HCT116 (cell line): ENCODE results near the gene RCAN2. TPM values are rescaled to one million over a fixed set of nuclear protein-coding genes. Genes with fewer than 3 reads are reported as not detected.

Experiments
- ATAC-seq: fragments of 200-7000 bp; cut with Tn5 transposase; 2 replicates; pipeline ENCODE4 v1.9.1; 2020; ENCODE audit warnings: mild to moderate bottlenecking, moderate library complexity
- BruUV-seq: library from RNA; stranded (reverse); fragments of 400-500 nt; replicated peaks from 2 replicates; lab custom pipeline; 2021; lab: Mats Ljungman, UMichigan
- CTCF ChIA-PET: fragments of 300-600 bp; sonication (Branson Sonifier 250); formaldehyde crosslinking; loops from one replicate; lab custom pipeline; 2021; ENCODE audit warnings: antibody characterized with exemption; lab: Charles Lee
- POLR2A ChIA-PET: fragments of 300-600, 350-600 bp; sonication (Branson Sonifier 250); formaldehyde crosslinking; loops from one replicate; lab custom pipeline; 2021; ENCODE audit warnings: antibody characterized with exemption; lab: Charles Lee
- RAD21 ChIA-PET, 2 experiments: fragments of 300-600 bp; sonication (Branson Sonifier 250); formaldehyde crosslinking; loops; one replicate each; lab custom pipeline; 2023; ENCODE audit warnings: low total read pairs in 2 of 2; ENCODE audit not compliant: uncharacterized antibody in 2 of 2, unreplicated experiment in 2 of 2, low non-redundant PET in 1 of 2; lab: Charles Lee
- DNase-seq: peaks from one replicate; pipeline ENCODE4 v3.0.0-alpha.2; 2010; ENCODE audit warnings: low read depth, low spot score
- H2AFZ ChIP-seq: fragments of 200-600 bp; shearing (Covaris generic), sonication (generic); 2 replicates; pipeline ENCODE4 v1.6.1; 2017; ENCODE audit warnings: low read depth, mixed run types, mixed read lengths, antibody characterized with exemption, low read length; ENCODE audit not compliant: poor library complexity, severe bottlenecking
- H3K27ac ChIP-seq: 2 replicates; pipeline ENCODE4 v1.5.1; 2012; ENCODE audit warnings: low read depth, low read length
- H3K27me3 ChIP-seq: fragments of 200-600 bp; sonication (generic); 2 replicates; pipeline ENCODE4 v1.6.1; 2016; ENCODE audit warnings: mixed run types, low read length, mixed read lengths; ENCODE audit not compliant: insufficient read depth
- H3K36me3 ChIP-seq, 2 experiments: fragments of 200-500 bp in 1 of 2; fragments of 200-600 bp in 1 of 2; sonication (Bioruptor generic) in 1 of 2; sonication (generic) in 1 of 2; 2 replicates each; pipeline versions ENCODE4 v1.5.1 to v1.6.1; 2014 to 2016; ENCODE audit warnings: low read length in 2 of 2, inconsistent platforms in 1 of 2, mixed read lengths in 1 of 2, mixed run types in 1 of 2; ENCODE audit not compliant: insufficient read depth in 2 of 2, control insufficient read depth in 1 of 2
- H3K4me1 ChIP-seq, 2 experiments: fragments of 200-600 bp in 1 of 2; sonication (generic) in 1 of 2; 2 replicates each; pipeline versions ENCODE4 v1.5.1 to v1.6.1; 2012 to 2017; ENCODE audit warnings: low read length in 2 of 2, inconsistent platforms in 1 of 2, mild to moderate bottlenecking in 1 of 2, mixed read lengths in 1 of 2, mixed run types in 1 of 2, moderate library complexity in 1 of 2; ENCODE audit not compliant: insufficient read depth in 2 of 2, control insufficient read depth in 1 of 2
- H3K4me2 ChIP-seq: fragments of 200-600 bp; sonication (generic); 2 replicates; pipeline ENCODE4 v1.6.1; 2017; ENCODE audit warnings: mixed run types, low read length, mixed read lengths
- H3K4me3 ChIP-seq, 2 experiments: fragments of 200-600 bp in 1 of 2; sonication (generic) in 1 of 2; replicated peaks in 1 of 2; 2 replicates each; pipeline ENCODE4 v1.5.1; 2011 to 2016; ENCODE audit warnings: low read length in 2 of 2, control low read depth in 1 of 2, low read depth in 1 of 2, mild to moderate bottlenecking in 1 of 2, mixed read lengths in 1 of 2, mixed run types in 1 of 2
- H3K79me2 ChIP-seq: fragments of 200-600 bp; sonication (generic); 2 replicates; pipeline ENCODE4 v1.6.1; 2017; ENCODE audit warnings: mild to moderate bottlenecking, mixed run types, low read length, moderate library complexity, mixed read lengths; ENCODE audit not compliant: insufficient read depth
- H3K9ac ChIP-seq: fragments of 200-600 bp; sonication (generic); 2 replicates; pipeline ENCODE4 v1.6.1; 2016; ENCODE audit warnings: low read length, mixed read lengths
- H3K9me2 ChIP-seq: fragments of 200-600 bp; sonication (generic), shearing (Covaris generic); 2 replicates; pipeline ENCODE4 v1.6.1; 2017; ENCODE audit warnings: mixed run types, mild to moderate bottlenecking, moderate library complexity; ENCODE audit not compliant: insufficient read depth
- H3K9me3 ChIP-seq, 2 experiments: fragments of 200-500 bp in 1 of 2; fragments of 200-600 bp in 1 of 2; sonication (Bioruptor generic) in 1 of 2; sonication (generic) in 1 of 2; 2 replicates each; pipeline ENCODE4 v1.6.1; 2014 to 2017; ENCODE audit warnings: low read length in 2 of 2, mixed read lengths in 2 of 2, inconsistent platforms in 1 of 2, low read depth in 1 of 2, mild to moderate bottlenecking in 1 of 2, mixed run types in 1 of 2, moderate library complexity in 1 of 2; ENCODE audit not compliant: control insufficient read depth in 1 of 2, insufficient read depth in 1 of 2
- H4K20me1 ChIP-seq: fragments of 200-600 bp; sonication (generic), shearing (Covaris generic); 2 replicates; pipeline ENCODE4 v1.6.1; 2017; ENCODE audit warnings: mixed run types, mild to moderate bottlenecking, moderate library complexity; ENCODE audit not compliant: insufficient read depth
- CTCF ChIP-seq, 3 experiments: fragments of 200-600 bp in 1 of 3; sonication (generic) in 1 of 3; IDR thresholded peaks in 2 of 3; conservative IDR thresholded peaks in 1 of 3; 2 replicates each; pipeline ENCODE4 v1.5.1; 2012 to 2017; ENCODE audit warnings: low read depth in 2 of 3, low read length in 2 of 3, antibody characterized with exemption in 1 of 3, borderline replicate concordance in 1 of 3, control low read depth in 1 of 3, mild to moderate bottlenecking in 1 of 3, mixed read lengths in 1 of 3, mixed run types in 1 of 3, moderate library complexity in 1 of 3; ENCODE audit not compliant: insufficient read depth in 1 of 3
- EGR1 ChIP-seq: IDR thresholded peaks from 2 replicates; pipeline ENCODE4 v1.6.1; 2012; ENCODE audit warnings: low read depth
- RAD21 ChIP-seq: IDR thresholded peaks from 2 replicates; pipeline ENCODE4 v1.6.1; 2012; ENCODE audit warnings: low read depth, mild to moderate bottlenecking
- REST ChIP-seq: IDR thresholded peaks from 2 replicates; pipeline ENCODE4 v1.6.1; 2012; ENCODE audit warnings: low read depth
- YY1 ChIP-seq: IDR thresholded peaks from 2 replicates; pipeline ENCODE4 v1.6.1; 2011; ENCODE audit warnings: low read length, low read depth, moderate library complexity, mild to moderate bottlenecking; ENCODE audit not compliant: insufficient replicate concordance; ENCODE audit errors: extremely low read depth
- ZFX ChIP-seq: fragments of 450-650 bp; IDR thresholded peaks from 2 replicates; pipeline ENCODE4 v1.6.1; 2017
- intact Hi-C: fragments of 100-400 bp; cut with micrococcal nuclease; formaldehyde crosslinking; loops from 2 replicates; pipeline ENCODE4 v1.10.0; 2022
- total RNA-seq: library from RNA; stranded (reverse); gene quantifications from one replicate; pipeline ENCODE4 v1.2.1, GENCODE V29; 2021; ENCODE audit not compliant: unreplicated experiment

RCAN2 gene
- total RNA-seq, 1 experiment from 2014 or later = 0.57 TPM

- ChIA-PET POLR2A (interaction anchor here (0.7 to 1.0 kb wide), 2 partner anchors 14 to 17 kb away, joined by 3 read pairs; no protein-coding TSS in a partner anchor), CTCF (interaction anchor here (0.6 to 1.5 kb wide), 9 partner anchors 10 to 163 kb away, joined by 3 to 9 read pairs (median 3); no protein-coding TSS in a partner anchor), RAD21 (no interaction called here)
- intact Hi-C loops = loop anchor here (1.0 to 10.0 kb wide), 2 partner anchors 36 to 503 kb away; no protein-coding TSS in a partner anchor
- no peaks in the 10 kb centered on the region for H3K9me3 ChIP-seq
- peak; percentile 51 for TF ChIP-seq RAD21
- peak; percentile 23; the same call in 1 of the 2 replicates for TF ChIP-seq EGR1
- peak; percentile 46 for TF ChIP-seq YY1
- TF ChIP-seq REST = no peak
- no peak for TF ChIP-seq ZFX
- peak; percentile 42 to 64 (median 58); a peak in 5 of 6 replicates for TF ChIP-seq CTCF (IDR thresholded peaks at IDR 0.05 in 2 of 3, conservative IDR thresholded peaks at IDR 0.05 in 1 of 3; ENCODE audit: borderline replicate concordance in 1 of 3, insufficient read depth in 1 of 3, low read depth in 2 of 3, low read length in 2 of 3)
- peak overlapping the region; percentile 70 for H2AFZ ChIP-seq
- no peaks in the 10 kb centered on the region for H3K79me2 ChIP-seq
- no peaks in the 10 kb centered on the region for H3K9me2 ChIP-seq
- peak overlapping the region; percentile 58 to 69 for H3K4me3 ChIP-seq
- H3K4me2 ChIP-seq = peak overlapping the region; percentile 94
- DNase-seq = peak; percentile 24
- no peaks in the 10 kb centered on the region for H4K20me1 ChIP-seq
- peaks cover 29% of the 10 kb centered on the region; the same call in 1 of the 2 replicates for H3K27me3 ChIP-seq
- H3K9ac ChIP-seq = peak overlapping the region; percentile 24
- H3K36me3 ChIP-seq = no peaks in the 10 kb centered on the region
- BruUV-seq = no TSS peak
- peaks cover 2 to 12% of the 10 kb centered on the region in 2 experiments; a peak in 3 of 4 replicates for H3K4me1 ChIP-seq
- no peak overlapping the region; the same call in 1 of the 2 replicates for H3K27ac ChIP-seq
- ATAC-seq = peak; percentile 80
Measured at GRCh38 chr6:46491628-46492547, 639 bp upstream of the RCAN2 start.
